Measurements from ENCODE around the gene NDUFS3.
"Not testable (repeated sequence)": the region's sequence is repeated elsewhere in the genome, so short reads cannot be mapped to it uniquely, and the experiment has no call there.

DNA sequence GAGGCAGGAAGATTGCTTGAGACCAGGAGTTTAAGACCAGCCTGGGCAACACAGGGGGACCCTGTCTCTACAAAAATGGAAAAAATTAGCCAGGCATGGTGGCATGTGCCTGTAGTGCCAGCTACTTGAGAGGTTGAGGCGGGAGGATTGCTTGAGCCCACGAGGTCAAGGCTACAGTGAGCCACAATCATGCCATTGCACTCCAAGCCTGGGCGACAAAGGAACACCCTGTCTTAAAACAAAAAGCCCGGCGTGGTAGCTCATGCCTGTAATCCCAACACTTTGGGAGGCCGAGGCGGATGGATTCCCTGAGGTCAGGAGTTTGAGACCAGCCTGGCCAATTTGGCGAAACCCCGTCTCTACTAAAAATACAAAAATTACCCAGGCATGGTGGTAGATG lies 48.2 kb upstream of the NDUFS3 start:
- TF ChIP-seq, protein P1, sequence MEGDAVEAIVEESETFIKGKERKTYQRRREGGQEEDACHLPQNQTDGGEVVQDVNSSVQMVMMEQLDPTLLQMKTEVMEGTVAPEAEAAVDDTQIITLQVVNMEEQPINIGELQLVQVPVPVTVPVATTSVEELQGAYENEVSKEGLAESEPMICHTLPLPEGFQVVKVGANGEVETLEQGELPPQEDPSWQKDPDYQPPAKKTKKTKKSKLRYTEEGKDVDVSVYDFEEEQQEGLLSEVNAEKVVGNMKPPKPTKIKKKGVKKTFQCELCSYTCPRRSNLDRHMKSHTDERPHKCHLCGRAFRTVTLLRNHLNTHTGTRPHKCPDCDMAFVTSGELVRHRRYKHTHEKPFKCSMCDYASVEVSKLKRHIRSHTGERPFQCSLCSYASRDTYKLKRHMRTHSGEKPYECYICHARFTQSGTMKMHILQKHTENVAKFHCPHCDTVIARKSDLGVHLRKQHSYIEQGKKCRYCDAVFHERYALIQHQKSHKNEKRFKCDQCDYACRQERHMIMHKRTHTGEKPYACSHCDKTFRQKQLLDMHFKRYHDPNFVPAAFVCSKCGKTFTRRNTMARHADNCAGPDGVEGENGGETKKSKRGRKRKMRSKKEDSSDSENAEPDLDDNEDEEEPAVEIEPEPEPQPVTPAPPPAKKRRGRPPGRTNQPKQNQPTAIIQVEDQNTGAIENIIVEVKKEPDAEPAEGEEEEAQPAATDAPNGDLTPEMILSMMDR (IDR thresholded peaks at IDR 0.05): not testable (repeated sequence)
- TF ChIP-seq POLR2AphosphoS5 (IDR thresholded peaks at IDR 0.05; ENCODE audit: low read depth, low read length); SIN3A (IDR thresholded peaks at IDR 0.05; ENCODE audit: borderline replicate concordance, insufficient read depth, low read depth, low read length); TCF7L2 (IDR thresholded peaks at IDR 0.05; ENCODE audit: low read depth, low read length): not testable (repeated sequence)
- TF ChIP-seq, protein P2, sequence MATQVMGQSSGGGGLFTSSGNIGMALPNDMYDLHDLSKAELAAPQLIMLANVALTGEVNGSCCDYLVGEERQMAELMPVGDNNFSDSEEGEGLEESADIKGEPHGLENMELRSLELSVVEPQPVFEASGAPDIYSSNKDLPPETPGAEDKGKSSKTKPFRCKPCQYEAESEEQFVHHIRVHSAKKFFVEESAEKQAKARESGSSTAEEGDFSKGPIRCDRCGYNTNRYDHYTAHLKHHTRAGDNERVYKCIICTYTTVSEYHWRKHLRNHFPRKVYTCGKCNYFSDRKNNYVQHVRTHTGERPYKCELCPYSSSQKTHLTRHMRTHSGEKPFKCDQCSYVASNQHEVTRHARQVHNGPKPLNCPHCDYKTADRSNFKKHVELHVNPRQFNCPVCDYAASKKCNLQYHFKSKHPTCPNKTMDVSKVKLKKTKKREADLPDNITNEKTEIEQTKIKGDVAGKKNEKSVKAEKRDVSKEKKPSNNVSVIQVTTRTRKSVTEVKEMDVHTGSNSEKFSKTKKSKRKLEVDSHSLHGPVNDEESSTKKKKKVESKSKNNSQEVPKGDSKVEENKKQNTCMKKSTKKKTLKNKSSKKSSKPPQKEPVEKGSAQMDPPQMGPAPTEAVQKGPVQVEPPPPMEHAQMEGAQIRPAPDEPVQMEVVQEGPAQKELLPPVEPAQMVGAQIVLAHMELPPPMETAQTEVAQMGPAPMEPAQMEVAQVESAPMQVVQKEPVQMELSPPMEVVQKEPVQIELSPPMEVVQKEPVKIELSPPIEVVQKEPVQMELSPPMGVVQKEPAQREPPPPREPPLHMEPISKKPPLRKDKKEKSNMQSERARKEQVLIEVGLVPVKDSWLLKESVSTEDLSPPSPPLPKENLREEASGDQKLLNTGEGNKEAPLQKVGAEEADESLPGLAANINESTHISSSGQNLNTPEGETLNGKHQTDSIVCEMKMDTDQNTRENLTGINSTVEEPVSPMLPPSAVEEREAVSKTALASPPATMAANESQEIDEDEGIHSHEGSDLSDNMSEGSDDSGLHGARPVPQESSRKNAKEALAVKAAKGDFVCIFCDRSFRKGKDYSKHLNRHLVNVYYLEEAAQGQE (IDR thresholded peaks at IDR 0.05; ENCODE audit: insufficient read depth in 1 of 2, low read depth in 2 of 2, low read length in 1 of 2): not testable (repeated sequence)
